ENCODE data around the gene NTM. TPM values are rescaled to one million over a fixed set of nuclear protein-coding genes. Genes with fewer than 3 reads are reported as not detected.

The NTM gene
- total RNA-seq, 1 experiment from 2014 or later: not detected

DNA sequence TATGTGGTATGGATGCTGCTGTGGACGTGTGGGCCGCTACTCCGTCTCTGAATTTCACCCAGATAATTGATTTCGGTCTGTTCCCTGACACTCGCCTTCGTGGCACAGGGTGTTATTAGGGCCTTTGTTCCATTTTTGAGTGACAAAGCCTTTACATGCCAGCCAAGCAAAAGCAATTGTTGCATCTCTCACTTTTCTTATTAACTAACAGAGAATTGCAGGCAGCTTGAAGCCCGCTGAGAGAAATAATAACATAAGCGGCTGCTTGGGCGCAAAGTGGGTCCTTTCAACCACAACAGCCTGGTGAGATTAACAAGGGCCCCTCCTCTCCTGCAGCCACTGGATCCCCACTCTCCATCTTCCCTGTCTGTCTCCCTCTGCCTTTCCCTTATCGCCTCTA is 449.4 kb downstream of the NTM start:
- H3K4me1 ChIP-seq (ENCODE audit: control insufficient read depth in 1 of 2, insufficient read depth in 2 of 2, low read length in 2 of 2): no peaks in the 10 kb centered on the region
- no peak overlapping the region for H3K4me3 ChIP-seq (replicated peaks in 1 of 2; ENCODE audit: low read depth in 1 of 2, low read length in 2 of 2)
- DNase-seq (ENCODE audit: low read depth, low spot score): no peak
- H3K9me2 ChIP-seq (ENCODE audit: insufficient read depth): no peaks in the 10 kb centered on the region
- H3K9ac ChIP-seq (ENCODE audit: low read length): no peak overlapping the region
- H3K9me3 ChIP-seq (ENCODE audit: control insufficient read depth in 1 of 2, insufficient read depth in 1 of 2, low read depth in 1 of 2, low read length in 2 of 2): peaks cover 7 to 13% of the 10 kb centered on the region in 2 experiments; a peak in 3 of 4 replicates
- no peak overlapping the region for H2AFZ ChIP-seq (ENCODE audit: low read depth, low read length, poor library complexity, severe bottlenecking)
- no peaks in the 10 kb centered on the region for H3K27me3 ChIP-seq (ENCODE audit: insufficient read depth, low read length)
- intact Hi-C loops (cut with micrococcal nuclease): no loop called here
- H4K20me1 ChIP-seq (ENCODE audit: insufficient read depth): no peaks in the 10 kb centered on the region
- ChIA-PET RAD21 (ENCODE audit: low non-redundant PET in 1 of 2, low total read pairs in 2 of 2, uncharacterized antibody in 2 of 2, unreplicated experiment in 2 of 2) (no interaction called here), POLR2A (no interaction called here), CTCF (no interaction called here)
- TF ChIP-seq, protein P1, sequence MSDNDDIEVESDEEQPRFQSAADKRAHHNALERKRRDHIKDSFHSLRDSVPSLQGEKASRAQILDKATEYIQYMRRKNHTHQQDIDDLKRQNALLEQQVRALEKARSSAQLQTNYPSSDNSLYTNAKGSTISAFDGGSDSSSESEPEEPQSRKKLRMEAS (IDR thresholded peaks at IDR 0.05): no peak
- TF ChIP-seq TCF7L2 (IDR thresholded peaks at IDR 0.05; ENCODE audit: borderline replicate concordance, extremely low read depth, insufficient read depth, insufficient read length) (no peak), SIN3A (IDR thresholded peaks at IDR 0.05; ENCODE audit: low read depth) (no peak), POLR2A (IDR thresholded peaks at IDR 0.05; ENCODE audit: borderline replicate concordance, extremely low read depth, insufficient read depth, insufficient read length) (no peak), ZFX (IDR thresholded peaks at IDR 0.05) (no peak), SRF (IDR thresholded peaks at IDR 0.05; ENCODE audit: low read depth) (no peak), ELF1 (IDR thresholded peaks at IDR 0.05; ENCODE audit: borderline replicate concordance, low read depth) (no peak), POLR2AphosphoS5 (IDR thresholded peaks at IDR 0.05; ENCODE audit: low read depth, low read length) (no peak), EGR1 (IDR thresholded peaks at IDR 0.05; ENCODE audit: low read depth) (no peak), EZH2 (IDR thresholded peaks at IDR 0.05) (no peak)
- TF ChIP-seq, protein P2, sequence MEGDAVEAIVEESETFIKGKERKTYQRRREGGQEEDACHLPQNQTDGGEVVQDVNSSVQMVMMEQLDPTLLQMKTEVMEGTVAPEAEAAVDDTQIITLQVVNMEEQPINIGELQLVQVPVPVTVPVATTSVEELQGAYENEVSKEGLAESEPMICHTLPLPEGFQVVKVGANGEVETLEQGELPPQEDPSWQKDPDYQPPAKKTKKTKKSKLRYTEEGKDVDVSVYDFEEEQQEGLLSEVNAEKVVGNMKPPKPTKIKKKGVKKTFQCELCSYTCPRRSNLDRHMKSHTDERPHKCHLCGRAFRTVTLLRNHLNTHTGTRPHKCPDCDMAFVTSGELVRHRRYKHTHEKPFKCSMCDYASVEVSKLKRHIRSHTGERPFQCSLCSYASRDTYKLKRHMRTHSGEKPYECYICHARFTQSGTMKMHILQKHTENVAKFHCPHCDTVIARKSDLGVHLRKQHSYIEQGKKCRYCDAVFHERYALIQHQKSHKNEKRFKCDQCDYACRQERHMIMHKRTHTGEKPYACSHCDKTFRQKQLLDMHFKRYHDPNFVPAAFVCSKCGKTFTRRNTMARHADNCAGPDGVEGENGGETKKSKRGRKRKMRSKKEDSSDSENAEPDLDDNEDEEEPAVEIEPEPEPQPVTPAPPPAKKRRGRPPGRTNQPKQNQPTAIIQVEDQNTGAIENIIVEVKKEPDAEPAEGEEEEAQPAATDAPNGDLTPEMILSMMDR (IDR thresholded peaks at IDR 0.05 in 2 of 3, conservative IDR thresholded peaks at IDR 0.05 in 1 of 3; ENCODE audit: borderline replicate concordance in 1 of 3, insufficient read depth in 1 of 3, low read depth in 2 of 3, low read length in 2 of 3): no peak
- TF ChIP-seq, protein P3, sequence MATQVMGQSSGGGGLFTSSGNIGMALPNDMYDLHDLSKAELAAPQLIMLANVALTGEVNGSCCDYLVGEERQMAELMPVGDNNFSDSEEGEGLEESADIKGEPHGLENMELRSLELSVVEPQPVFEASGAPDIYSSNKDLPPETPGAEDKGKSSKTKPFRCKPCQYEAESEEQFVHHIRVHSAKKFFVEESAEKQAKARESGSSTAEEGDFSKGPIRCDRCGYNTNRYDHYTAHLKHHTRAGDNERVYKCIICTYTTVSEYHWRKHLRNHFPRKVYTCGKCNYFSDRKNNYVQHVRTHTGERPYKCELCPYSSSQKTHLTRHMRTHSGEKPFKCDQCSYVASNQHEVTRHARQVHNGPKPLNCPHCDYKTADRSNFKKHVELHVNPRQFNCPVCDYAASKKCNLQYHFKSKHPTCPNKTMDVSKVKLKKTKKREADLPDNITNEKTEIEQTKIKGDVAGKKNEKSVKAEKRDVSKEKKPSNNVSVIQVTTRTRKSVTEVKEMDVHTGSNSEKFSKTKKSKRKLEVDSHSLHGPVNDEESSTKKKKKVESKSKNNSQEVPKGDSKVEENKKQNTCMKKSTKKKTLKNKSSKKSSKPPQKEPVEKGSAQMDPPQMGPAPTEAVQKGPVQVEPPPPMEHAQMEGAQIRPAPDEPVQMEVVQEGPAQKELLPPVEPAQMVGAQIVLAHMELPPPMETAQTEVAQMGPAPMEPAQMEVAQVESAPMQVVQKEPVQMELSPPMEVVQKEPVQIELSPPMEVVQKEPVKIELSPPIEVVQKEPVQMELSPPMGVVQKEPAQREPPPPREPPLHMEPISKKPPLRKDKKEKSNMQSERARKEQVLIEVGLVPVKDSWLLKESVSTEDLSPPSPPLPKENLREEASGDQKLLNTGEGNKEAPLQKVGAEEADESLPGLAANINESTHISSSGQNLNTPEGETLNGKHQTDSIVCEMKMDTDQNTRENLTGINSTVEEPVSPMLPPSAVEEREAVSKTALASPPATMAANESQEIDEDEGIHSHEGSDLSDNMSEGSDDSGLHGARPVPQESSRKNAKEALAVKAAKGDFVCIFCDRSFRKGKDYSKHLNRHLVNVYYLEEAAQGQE (IDR thresholded peaks at IDR 0.05; ENCODE audit: low read depth): no peak
- no peak overlapping the region for H3K4me2 ChIP-seq (ENCODE audit: low read length)
- no peak for ATAC-seq
- BruUV-seq (replicated peaks): no TSS peak
- H3K79me2 ChIP-seq (ENCODE audit: insufficient read depth, low read length): no peaks in the 10 kb centered on the region
- H3K36me3 ChIP-seq (ENCODE audit: control insufficient read depth in 1 of 2, insufficient read depth in 2 of 2, low read length in 2 of 2): no peaks in the 10 kb centered on the region
- no peak overlapping the region for H3K27ac ChIP-seq (ENCODE audit: low read depth, low read length)

Measured in HCT116 (cell line).